Measurements from ENCODE around the gene RB1.

DNA sequence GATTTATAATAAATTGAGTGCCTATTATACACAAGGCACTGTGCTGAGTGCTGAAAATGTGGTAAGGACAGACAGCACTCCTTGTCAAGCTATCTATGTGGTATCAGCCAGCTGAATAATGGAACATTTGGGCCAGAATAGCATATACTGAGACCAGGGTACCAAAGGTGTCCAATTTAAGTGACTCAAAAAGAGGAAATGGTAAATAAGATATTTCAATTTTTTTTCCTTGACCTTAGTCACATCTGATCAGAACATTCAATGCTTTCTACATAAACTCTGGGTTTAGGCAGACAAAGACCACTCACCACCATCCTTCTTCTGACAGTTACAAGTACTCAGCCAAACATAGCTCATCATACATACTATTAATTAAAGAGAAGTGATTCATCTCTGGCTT, 186.1 kb downstream of the RB1 start:
- TF ChIP-seq POLR2A (IDR thresholded peaks at IDR 0.05; ENCODE audit: low read depth, low read length), result no peak
- no peak for TF ChIP-seq POLR2AphosphoS5 (IDR thresholded peaks at IDR 0.05; ENCODE audit: low read depth, low read length)
